ENCODE measurements around the gene PIK3C2B. TPM values are rescaled to one million over a fixed set of nuclear protein-coding genes. Genes with fewer than 3 reads are reported as not detected.

Gene PIK3C2B
- total RNA-seq, 1 donor from 2014 or later: 23.7 TPM

DNA sequence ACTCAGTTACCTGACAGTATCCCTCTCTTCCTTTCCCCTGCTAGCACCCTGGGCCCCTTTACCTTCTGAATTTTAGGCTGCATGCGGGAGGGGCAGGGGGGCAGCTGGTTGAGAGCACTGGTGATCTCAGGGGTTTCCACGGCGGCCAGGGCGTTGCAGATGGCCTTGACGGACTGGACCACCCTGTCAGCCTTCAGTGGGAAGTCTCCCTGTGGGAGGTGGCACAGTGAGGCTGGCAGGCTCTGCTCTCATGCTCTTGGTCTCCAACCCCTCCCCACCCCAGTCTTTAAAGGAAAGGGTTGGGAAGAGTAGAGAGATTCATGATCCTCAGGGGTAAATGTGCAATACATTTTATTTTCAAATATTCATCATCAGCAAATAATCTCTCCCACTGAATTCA, 36.9 kb downstream of the PIK3C2B start:
- ATAC-seq: no peak

DNA sequence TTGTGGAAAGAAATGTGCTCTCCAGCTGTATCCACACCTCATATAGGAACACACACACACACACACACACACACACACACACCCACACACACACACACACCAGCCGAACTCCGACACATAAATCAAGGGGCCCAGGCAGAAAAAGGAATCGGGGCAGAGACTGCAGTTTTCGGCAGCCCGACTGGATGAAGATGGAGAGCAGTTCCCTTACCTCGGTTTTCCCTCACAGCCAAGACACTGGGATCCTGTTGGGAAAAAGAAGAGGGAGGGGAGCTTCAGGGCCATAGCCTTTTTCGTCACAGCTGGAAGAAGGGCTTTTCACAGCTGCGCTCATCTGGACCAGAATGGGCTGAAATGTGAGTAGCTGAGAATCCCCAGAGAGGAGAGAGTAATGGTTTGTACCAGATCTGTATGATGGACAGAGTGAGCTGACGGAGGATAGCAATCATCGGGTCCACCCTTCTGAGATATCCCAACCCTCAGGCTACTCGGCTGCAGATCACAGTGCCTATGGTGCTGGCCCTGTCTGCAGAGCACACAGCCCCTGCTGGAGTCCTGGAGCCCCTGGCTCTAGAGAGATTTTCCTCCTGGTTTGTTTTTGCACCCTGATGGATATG, 37.7 kb downstream of the PIK3C2B start:
- ATAC-seq: no peak

DNA sequence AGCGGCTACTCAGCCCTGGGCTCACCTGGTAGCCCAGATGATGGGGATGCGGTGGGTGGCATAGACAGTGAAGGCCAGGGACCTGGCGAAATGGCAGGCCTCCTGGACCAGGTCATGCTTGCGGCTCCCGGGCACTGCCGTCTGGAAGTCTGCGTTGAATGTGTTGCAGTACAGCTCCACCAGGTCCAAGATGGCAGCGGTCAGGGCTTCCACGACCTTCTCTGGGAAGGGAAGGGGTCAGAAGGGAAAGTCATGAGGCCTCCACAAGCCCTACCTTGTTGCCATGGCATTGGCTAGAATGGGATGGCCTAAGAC, 38.8 kb downstream of the PIK3C2B start:
- ATAC-seq: no peak

DNA sequence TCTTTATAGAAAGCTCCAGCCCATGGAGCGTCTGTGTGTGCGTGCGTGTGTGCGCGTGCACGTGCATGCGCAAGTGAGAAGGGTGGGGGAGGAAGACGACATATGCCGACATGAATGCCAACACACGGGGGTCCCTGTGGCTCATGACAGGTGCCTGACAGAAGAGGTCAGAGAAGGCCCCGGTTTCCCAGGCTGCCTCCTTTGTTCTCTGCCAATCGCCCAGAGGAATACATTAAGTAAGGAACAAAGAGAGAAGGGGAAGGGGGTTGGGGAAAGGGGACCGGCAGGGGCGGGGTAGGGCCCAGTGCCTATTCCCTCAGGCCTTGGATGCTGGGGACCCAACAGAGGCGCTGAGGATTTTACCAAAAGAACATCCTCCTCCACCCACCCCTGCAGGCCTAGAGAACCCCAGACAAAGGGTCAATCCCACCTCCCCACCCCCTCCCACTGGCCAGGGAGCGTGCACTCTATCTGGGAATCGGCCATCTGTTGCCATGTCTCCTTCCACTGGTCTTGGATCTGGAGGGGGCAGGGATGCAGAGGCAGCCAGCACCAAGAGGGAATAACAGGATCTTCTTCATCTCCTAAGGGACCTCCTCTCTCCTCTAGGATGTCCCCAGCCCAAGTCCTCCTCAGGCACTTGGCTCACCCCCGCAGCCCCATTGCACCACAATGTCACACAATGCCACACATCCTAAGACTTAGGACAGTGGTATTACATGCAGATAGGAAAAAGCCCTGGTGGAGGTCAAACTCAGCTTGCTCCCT, 39.4 kb downstream of the PIK3C2B start:
- no peak for ATAC-seq

DNA sequence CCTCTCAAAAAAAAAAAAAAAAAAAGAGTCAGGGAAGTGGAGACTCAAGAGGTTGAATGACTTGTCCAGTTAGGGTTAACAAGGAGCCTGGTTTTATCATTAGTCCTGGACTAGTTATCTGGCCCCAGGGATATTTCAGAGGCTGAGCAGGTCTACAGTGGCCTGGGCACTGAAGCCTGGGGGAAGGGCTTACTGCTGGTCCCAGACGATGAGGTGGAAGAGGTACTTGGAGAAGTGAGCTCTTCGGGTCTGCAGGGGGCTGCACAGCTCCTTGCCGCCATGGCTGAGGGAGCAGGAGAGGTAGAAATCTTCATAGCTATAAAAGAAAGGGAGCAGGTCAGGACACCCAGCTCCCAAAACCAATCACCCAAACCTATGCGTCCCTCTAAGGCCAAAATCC, 40.1 kb downstream of the PIK3C2B start:
- no peak for ATAC-seq

DNA sequence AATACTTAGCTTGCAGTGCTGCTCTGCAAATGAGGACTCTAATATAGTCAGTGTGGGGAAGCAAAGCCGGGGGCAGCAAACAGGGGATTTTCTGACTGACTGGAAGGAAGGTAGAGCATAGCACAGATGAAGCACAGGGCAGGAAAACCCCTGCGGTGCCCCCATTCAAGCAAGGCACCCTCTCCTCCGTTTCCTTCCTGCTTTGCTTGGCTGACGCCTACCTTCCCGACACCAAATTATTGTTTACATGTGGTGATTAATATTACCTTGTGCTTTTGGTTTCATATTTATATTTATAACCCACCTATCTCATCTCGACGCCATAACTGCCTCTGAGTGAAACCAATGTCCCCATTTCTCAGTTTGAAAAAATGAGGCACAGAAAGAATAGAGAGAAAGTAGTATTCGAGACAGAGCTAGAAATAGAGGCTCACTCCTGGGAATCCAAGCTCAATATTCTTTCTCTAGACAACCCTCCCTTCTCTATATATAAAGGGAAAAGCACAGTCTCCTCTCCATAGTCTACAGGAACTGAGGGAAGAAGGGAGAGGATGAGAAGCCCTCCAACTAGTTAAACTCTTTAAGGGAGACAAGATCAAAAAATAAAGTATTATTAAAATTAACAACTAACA, 41.3 kb downstream of the PIK3C2B start:
- peak; percentile 3 for ATAC-seq

DNA sequence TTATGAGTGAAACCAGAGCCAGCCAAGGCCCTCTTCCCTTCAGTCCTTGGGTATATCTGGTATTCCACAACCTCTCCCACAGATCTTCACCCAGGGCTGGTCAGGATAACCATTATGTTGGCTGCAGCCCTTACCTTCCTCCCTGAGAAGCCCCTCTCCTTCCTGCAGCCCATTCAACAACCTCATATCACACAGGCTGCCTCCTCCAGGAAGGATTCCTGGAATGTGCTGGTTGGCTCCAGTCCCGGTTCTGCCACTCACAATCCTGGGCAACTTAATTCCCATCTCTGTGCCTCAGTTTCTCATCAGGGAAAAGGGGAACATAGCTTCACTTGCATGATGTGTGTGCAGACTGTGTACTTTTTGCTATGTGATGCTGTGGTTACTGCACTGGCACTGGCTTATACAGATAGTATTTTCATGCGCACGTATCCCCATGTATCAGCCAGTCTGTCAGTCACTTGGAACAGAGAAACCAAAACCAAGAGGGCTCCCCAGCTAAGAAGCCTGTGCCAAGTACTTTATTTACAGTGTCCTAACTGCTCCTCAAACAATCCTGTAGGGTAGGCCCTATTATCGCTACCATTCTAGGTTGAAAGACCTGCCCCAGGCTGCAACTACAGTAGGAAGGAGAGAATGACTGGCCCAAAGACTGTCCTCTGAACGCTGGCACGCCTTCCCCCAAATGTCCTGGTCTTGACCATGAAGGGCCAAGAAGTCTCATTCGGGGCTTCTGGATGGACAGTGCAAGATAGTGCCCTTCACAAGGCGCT, 43.1 kb downstream of the PIK3C2B start:
- ATAC-seq: no peak

DNA sequence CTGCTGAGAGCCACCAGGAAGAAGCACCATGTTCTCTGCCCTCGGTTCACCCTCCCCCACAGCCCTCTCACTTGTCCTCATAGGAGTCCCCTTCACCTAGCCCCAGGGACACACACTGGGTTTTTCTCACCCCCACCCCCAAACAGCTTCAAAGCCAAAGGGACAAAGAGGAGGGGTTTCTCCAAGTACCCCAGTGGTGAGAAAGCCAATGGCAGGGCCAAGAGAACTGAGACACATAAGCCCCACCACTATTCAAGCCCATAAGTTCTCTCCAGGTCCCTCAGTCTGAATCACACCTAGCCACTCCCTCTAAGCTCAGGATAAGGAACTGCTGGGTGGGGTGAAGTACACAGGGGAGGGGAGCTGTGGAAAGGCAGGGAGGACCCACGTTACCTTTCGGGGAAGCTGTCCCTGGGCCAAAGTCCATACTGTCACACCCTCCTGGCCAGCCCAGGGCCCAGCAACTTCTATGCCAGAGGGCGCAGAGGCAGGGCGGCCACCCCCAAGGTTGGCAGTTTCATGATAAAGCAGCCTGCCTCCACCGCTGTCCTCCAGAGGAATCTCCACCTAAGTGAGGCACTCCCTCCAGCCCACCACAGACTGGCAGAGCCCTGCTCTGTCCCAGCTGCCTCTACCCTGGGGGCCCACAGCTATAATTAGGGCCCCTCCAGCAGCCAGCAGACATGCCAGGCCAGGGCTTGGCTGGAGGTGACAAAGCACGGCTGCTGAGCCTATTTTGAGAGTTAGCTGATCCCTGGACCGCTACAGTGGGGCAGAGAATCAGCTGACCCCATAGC, 43.9 kb downstream of the PIK3C2B start:
- peak; percentile 86 for ATAC-seq

DNA sequence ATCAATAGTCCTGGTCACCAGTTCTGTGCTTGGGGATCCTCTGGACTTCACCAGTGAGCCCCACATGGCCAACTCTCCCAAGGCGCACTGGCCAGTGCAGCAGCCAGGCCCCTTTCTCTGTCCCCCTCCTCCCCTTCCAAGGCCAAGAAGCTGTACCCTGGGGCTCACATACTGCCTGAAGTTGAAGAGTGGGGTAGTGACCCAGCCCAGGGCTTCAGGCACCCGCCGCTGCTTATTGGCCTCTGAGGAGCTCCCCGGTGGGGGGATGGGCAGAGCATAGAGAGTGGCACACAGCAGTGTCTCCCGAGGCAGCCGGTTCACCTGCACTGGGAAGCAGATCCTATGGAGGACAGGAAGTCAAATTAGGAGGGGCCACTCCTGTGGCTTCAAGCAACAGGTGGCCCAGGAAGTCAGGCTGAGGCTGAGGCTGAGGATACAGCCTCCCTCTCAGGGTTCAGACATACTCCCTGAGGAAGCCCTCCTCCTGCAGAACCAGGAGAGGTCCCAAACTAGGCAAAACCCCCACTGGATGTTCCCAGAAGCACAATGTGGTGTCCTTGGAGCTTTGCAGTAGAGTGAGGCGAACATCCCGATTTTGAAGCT, 44.8 kb downstream of the PIK3C2B start:
- no peak for ATAC-seq

DNA sequence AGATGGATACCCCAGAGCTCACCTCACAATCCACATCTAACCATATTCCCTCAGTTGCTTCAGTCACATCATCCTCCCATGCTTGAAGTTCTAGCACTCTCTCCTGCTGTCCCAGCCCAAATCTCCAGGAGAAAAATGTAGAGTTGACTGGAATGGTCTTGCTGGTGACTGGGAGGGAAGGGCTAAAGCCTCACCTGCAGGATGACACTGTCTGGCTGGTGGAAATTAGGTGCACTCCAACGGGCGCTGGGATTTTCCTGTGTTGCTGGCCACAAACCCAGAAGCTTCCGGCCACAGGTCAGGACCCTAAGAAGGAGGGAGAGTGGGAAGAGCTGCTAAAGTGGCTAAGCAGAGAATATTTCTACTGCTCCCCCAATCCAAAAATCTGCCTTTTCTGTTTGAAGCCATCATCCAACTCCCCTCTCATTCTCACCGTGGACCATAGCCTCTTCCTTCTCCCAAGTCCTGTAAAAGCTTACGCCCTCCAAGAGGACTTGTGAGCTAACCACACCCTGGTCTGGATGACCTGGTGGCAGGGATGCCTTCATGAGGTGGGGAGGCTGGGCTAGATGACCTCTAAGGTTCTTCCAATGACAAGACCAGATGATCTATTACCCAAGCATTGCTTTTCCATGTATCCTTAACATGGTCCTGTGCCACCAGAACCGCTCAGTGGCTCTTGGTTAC, 45.5 kb downstream of the PIK3C2B start:
- ATAC-seq: no peak

DNA sequence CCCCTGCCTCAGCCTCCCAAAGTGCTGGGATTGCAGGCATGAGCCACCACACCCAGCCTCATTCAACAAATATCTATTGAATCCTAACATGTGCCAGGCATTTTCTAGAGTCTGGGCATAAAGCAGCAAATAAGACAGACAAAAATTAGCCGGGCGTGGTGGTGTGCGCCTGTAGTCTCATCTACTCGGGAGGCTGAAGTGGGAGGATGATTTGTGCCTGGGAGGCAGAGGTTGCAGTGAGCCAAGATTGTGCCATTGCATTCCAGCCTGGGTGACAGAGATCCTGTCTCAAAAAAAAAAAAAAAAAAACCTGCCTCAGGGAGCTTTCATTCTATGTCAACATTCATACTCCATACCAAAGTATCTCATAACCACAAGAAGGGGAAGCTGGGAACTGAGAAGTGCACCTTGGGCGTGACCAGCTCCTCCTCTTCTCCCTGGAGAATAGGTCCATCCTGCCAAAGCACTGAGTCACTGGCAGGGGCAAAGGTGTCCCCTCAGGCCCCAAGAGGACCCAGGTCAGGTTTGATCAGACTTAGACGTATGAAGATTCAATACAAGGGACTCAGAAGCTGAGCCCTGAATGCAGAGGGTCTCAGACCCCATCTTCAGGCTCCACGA, 46.2 kb downstream of the PIK3C2B start:
- ATAC-seq: peak; percentile 71

DNA sequence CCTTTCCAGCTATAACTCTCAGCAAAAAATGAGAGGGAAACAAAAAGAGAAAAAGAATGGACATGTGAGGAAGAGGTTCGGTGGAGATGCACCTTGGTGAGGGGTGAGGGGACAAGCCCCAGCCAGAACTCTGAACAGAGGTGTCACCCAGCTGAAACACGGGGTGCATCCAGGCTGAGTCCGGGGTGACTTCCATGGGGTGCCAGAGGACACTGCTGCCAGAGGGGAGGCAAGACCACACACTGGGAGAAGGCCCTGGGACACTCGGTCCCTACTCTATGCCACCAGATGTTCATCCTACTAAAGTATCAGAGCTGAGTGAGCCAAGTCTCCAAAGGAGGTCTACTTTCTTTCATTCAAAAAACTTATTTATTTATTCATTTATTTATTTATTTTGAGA, 46.9 kb downstream of the PIK3C2B start:
- no peak for ATAC-seq

DNA sequence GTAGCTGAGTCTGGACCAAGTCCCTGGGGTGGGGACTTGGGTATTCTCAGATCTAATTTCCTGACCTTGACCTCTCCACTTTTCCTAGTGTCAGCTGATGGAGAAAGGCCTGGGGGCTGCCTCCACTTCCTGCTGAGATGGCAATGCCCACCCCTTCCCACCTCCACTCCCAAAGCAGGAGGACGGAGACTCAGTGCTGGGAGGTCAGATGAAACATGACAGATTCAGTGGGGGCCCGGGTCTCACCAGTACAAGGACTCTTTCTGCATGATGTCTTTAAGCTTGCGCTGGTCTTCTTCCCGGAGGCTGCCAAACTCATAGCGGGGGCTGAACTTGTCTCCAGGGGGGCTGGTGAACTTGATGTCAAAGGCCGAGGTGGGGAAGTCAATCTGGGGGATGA, 47.4 kb downstream of the PIK3C2B start:
- no peak for ATAC-seq

DNA sequence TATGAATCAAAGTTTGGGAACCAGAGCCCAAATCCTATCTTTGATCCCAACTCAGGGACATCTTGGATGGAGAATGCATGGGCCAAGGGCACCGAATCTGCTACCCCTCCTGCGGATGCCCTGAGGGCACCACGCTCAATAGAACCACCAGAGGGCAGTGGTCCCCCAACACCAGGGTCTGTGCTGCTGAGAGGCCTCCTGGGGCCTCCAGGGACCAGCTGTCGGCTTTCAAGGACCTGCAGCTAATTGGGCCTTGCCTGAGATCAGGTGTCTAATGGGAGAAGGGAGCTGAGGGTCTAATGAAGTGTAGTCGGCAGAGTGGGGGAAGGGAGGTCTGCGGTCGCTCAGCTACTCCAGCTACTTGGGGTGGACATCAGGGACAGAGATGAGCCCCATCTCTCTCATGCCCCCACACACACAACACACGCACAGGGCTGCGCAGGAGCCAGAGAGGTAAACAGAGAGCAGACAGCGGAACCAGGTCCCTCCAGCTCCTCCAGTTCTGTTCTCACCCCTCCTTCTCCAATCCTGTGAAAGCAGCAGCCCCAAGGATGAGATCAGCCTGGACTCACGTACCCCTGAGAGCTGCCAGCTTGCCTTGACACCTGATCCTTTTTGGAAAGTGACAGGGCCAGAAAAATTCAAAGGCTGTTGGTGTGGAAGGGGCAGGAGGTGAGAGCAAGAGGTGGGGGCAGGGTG, 48.0 kb downstream of the PIK3C2B start:
- no peak for ATAC-seq

DNA sequence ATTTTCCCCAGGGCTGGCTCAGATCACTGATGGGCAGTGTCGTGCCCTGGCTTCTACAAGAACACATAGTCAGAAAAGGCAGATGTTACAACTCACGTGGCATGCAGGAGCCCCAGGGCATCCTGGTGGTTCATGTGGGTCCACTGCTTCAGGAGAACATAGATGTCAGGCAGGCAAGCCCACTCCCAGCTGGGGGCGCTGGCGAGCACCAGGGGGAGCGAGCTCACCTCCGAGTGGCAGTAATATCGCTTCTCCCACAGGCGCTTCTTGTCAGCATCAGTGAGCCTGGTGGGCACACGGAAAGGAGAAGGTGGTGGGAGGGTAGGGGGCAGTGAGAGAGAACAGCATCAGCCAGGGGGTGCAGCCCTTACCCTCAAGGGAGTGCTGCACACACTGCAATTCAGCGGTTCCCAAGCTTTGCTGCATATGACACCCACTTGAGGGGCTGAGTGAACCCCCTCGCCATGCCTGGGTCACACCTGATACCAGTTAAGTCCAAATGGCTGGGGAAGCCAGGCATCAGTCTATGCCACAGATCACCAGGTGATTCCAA, 48.7 kb downstream of the PIK3C2B start:
- no peak for ATAC-seq

Other genes with a start within 250 kb of the PIK3C2B start
- 11.1 TPM for gene PLEKHA6, start 134.9 kb downstream of the PIK3C2B start, total RNA-seq
- 27.5 TPM for gene PPP1R15B, start 83.0 kb downstream of the PIK3C2B start, total RNA-seq
- gene MDM4, start 21.6 kb upstream of the PIK3C2B start, total RNA-seq: 33.0 TPM
- gene LRRN2, start 190.9 kb upstream of the PIK3C2B start, total RNA-seq: 0.72 TPM

Data from esophagus mucosa (tissue), 1 donor.